ENCODE measurements around the gene DDX60. TPM values are rescaled to one million over a fixed set of nuclear protein-coding genes. Genes with fewer than 3 reads are reported as not detected.

DDX60 gene, protein sequence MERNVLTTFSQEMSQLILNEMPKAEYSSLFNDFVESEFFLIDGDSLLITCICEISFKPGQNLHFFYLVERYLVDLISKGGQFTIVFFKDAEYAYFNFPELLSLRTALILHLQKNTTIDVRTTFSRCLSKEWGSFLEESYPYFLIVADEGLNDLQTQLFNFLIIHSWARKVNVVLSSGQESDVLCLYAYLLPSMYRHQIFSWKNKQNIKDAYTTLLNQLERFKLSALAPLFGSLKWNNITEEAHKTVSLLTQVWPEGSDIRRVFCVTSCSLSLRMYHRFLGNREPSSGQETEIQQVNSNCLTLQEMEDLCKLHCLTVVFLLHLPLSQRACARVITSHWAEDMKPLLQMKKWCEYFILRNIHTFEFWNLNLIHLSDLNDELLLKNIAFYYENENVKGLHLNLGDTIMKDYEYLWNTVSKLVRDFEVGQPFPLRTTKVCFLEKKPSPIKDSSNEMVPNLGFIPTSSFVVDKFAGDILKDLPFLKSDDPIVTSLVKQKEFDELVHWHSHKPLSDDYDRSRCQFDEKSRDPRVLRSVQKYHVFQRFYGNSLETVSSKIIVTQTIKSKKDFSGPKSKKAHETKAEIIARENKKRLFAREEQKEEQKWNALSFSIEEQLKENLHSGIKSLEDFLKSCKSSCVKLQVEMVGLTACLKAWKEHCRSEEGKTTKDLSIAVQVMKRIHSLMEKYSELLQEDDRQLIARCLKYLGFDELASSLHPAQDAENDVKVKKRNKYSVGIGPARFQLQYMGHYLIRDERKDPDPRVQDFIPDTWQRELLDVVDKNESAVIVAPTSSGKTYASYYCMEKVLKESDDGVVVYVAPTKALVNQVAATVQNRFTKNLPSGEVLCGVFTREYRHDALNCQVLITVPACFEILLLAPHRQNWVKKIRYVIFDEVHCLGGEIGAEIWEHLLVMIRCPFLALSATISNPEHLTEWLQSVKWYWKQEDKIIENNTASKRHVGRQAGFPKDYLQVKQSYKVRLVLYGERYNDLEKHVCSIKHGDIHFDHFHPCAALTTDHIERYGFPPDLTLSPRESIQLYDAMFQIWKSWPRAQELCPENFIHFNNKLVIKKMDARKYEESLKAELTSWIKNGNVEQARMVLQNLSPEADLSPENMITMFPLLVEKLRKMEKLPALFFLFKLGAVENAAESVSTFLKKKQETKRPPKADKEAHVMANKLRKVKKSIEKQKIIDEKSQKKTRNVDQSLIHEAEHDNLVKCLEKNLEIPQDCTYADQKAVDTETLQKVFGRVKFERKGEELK (N-terminal part only)
- total RNA-seq: 5.1 and 6.3 TPM in 2 replicates

DNA sequence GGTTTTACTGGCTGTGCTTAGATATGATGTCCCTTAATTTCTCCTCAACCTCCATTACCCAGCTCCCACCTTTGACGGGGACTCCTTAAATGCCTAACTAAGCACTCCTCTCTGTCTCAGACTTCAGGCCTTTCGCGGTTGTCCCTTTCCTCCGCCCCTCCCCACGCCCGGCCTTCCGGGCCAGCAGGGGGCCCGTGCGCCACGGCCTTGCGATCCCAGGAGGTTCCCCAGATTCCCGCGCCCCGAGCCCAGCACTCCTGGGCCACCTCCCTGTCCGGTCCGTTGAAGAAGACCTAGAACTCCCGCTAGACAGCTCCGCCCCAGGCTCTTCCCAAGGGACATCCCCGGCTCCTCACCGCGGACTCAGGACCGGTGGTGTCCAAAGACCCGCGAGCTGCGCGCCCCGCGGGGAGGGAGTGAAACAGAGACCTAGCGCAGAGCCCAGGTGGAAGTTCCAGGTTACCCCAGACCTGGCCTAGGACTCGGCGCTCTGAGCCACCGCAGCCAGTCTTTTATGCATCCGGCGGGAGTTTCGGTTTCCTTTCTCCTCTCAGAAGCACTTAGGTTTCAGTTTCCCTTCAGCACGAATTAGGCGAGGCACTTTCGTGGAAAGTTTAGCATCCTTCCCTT lies at the start of gene DDX60:
Gene DDX60 (minus strand): TSS at position 487 of the 630 bp plus-strand sequence. CDS start 7,493 bp downstream, outside the sequence.

Other genes with a start within 250 kb of the DDX60 start
- 0.20 TPM in 1 of 2 replicates, not detected in the other for gene ANXA10, start 226.2 kb downstream of the DDX60 start, total RNA-seq
- gene DDX60L, start 161.7 kb upstream of the DDX60 start, total RNA-seq: 12.9 and 20.6 TPM in 2 replicates
- 5.5 and 10.4 TPM in 2 replicates for gene PALLD, start 178.3 kb upstream of the DDX60 start, total RNA-seq